Fibroblast of lung (primary cell): ENCODE data around the gene LAMA1.

Source experiments
- CTCF ChIP-seq, 2 donors: IDR thresholded peaks in 1 of 2; conservative IDR thresholded peaks in 1 of 2; 1 replicate in 1 of 2; 2 replicates in 1 of 2; pipeline ENCODE4 v1.5.1; 2011 to 2012; ENCODE audit warnings: low read length in 2 of 2, control low read depth in 1 of 2, inconsistent platforms in 1 of 2, low read depth in 1 of 2, mild to moderate bottlenecking in 1 of 2
- EZH2 ChIP-seq: IDR thresholded peaks from 2 replicates; pipeline ENCODE4 v1.5.1; 2012; ENCODE audit warnings: low read length, control low read depth, mild to moderate bottlenecking; ENCODE audit errors: missing control alignments

GRCh38 chr18:7066965-7067555 is 50.5 kb downstream of the LAMA1 start:
- TF ChIP-seq CTCF (conservative IDR thresholded peaks at IDR 0.05 in 1 of 2, IDR thresholded peaks at IDR 0.05 in 1 of 2; ENCODE audit: low read depth in 1 of 2, low read length in 2 of 2), result no peak
- no peak for TF ChIP-seq EZH2
